ENCODE results near the gene DDX23. TPM values are rescaled to one million over a fixed set of nuclear protein-coding genes. Genes with fewer than 3 reads are reported as not detected.

Gene DDX23
- total and polyA plus RNA-seq, 12 donors, result 39.0 to 85.4 (median 66.4) TPM

DNA sequence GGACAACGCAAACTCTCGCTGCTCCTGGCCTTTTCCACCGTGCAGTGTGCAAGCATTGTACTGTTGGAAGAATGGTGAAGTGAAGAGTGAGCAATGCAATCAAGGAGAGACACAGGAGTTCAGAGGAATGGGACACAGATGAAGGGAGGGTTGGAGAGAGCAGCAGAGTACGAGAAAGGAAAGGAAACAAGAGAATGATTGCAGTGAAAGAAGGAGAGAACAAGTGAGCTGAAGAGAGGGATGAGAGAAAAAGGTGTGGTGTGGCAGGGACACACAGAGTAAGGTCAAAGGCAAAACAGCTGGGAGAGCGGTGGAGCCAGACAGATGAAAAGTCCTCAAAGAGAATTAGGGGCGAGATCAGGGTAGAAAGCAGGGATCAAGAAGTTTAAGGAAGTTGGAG lies 20.7 kb downstream of the DDX23 start:
- Histone ChIP-seq H3K27ac (no peak overlapping the region), H3K9me3 (replicated peaks in 1 of 3) (no peaks in the 10 kb centered on the region), H3K4me1 (replicated peaks in 1 of 2) (peaks cover 0 to 4% of the 10 kb centered on the region in 2 donors), H3K4me3 (no peak overlapping the region), H3K36me3 (replicated peaks in 1 of 2) (peaks cover 0 to 85% of the 10 kb centered on the region in 2 donors), H3K27me3 (no peaks in the 10 kb centered on the region)
- intact Hi-C loops (cut with DNase I), result no loop called here
- no peak for TF ChIP-seq POLR2A (IDR thresholded peaks at IDR 0.05)
- TF ChIP-seq, protein P1, sequence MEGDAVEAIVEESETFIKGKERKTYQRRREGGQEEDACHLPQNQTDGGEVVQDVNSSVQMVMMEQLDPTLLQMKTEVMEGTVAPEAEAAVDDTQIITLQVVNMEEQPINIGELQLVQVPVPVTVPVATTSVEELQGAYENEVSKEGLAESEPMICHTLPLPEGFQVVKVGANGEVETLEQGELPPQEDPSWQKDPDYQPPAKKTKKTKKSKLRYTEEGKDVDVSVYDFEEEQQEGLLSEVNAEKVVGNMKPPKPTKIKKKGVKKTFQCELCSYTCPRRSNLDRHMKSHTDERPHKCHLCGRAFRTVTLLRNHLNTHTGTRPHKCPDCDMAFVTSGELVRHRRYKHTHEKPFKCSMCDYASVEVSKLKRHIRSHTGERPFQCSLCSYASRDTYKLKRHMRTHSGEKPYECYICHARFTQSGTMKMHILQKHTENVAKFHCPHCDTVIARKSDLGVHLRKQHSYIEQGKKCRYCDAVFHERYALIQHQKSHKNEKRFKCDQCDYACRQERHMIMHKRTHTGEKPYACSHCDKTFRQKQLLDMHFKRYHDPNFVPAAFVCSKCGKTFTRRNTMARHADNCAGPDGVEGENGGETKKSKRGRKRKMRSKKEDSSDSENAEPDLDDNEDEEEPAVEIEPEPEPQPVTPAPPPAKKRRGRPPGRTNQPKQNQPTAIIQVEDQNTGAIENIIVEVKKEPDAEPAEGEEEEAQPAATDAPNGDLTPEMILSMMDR (IDR thresholded peaks at IDR 0.05), result no peak
- 76 to 83% (median 81%) methylated on average over 6 of the region's 6 CpGs for WGBS, 4 donors
- no peak for DNase-seq

DNA sequence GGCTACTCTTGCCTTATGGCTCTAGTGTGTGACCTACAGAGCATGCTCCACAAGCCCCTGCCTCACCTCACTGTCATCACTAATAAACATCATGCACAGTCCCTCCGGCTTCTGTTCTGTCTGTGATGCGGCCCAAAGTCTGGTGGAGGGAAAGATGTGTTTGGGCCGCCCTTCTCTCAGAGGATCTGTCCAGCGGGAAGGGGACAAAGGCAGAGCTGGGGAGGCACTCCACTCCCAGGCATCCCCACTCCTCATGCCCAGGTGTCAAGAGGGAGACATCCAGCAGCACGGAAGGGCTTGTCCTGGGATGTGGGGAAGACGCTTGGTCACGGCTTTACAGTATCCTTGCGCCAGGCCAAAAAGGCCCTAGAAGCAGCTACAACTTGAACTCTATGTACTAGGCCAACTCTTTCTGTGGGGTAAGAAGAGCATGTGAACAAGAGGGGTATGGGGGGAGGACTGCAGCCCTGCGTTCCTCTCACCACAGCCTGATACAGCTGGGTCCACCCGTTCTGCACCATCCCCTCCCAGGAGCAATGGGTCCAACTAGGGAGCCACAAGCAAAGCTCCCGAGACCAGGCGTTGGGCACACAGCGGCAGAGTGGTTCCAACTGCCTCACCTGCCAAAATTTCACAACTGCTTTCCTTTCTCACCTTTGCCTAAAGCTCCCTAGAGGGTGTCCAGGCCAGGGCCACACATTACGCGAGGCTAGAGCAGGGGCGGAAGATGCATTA lies 23.0 kb downstream of the DDX23 start:
- Histone ChIP-seq H3K4me1 (replicated peaks in 1 of 2) (peaks cover 0 to 4% of the 10 kb centered on the region in 2 donors), H3K36me3 (replicated peaks in 1 of 2) (peaks cover 0 to 63% of the 10 kb centered on the region in 2 donors), H3K4me3 (no peak overlapping the region), H3K27ac (no peak overlapping the region), H3K27me3 (no peaks in the 10 kb centered on the region), H3K9me3 (replicated peaks in 1 of 3) (no peaks in the 10 kb centered on the region)
- DNase-seq, result no peak
- WGBS, 4 donors, result 93 to 98% (median 94%) methylated on average over 13 to 16 of the region's 16 CpGs
- TF ChIP-seq, protein P1 (IDR thresholded peaks at IDR 0.05), result no peak
- TF ChIP-seq POLR2A (IDR thresholded peaks at IDR 0.05), result no peak
- intact Hi-C loops (cut with DNase I), result no loop called here

DNA sequence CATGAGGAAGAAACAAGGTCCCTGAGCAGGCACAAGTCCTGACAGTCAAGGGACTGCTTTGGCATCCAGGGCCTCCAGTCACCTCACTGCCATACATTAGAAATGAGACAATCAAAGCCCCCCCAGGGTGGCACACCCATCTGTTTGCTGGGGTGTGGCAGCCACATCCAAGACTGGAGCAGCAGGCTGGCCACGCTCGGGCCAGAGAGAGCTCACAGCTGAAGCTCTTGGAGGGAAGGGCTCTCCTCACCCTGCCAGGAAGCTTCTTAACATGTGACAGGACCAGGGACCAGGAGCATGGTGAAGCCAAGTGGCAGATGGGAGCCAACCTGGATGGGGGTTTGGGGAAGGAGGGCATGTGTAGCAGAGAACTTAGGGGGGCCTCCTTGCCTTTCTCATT lies 23.7 kb downstream of the DDX23 start:
- no peak overlapping the region for H3K27ac ChIP-seq
- DNase-seq, result no peak
- H3K36me3 ChIP-seq (replicated peaks in 1 of 2), result peaks cover 0 to 56% of the 10 kb centered on the region in 2 donors
- 66 to 96% (median 78%) methylated on average over 2 of the region's 2 CpGs for WGBS, 4 donors
- no peaks in the 10 kb centered on the region for H3K27me3 ChIP-seq
- H3K4me1 ChIP-seq (replicated peaks in 1 of 2), result peaks cover 0 to 4% of the 10 kb centered on the region in 2 donors
- no peaks in the 10 kb centered on the region for H3K9me3 ChIP-seq (replicated peaks in 1 of 3)
- TF ChIP-seq POLR2A (IDR thresholded peaks at IDR 0.05), result no peak
- TF ChIP-seq, protein P1 (IDR thresholded peaks at IDR 0.05), result no peak
- no peak overlapping the region for H3K4me3 ChIP-seq
- intact Hi-C loops (cut with DNase I), result no loop called here

DNA sequence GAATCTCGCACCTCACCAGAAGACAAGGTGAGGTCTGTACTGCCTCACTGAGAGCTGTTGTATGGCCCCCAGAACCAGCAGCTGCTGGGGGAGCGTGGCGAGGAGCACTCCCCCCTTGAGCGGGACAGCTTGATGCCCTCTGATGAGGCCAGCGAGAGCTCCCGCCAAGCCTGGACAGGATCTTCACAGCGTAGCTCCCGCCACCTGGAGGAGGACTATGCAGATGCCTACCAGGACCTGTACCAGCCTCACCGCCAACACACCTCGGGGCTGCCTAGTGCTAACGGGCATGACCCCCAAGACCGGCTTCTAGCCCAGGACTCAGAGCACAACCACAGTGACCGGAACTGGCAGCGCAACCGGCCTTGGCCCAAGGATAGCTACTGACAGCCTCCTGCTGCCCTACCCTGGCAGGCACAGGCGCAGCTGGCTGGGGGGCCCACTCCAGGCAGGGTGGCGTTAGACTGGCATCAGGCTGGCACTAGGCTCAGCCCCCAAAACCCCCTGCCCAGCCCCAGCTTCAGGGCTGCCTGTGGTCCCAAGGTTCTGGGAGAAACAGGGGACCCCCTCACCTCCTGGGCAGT lies 24.4 kb downstream of the DDX23 start:
- Histone ChIP-seq H3K4me1 (replicated peaks in 1 of 2) (peaks cover 0 to 4% of the 10 kb centered on the region in 2 donors), H3K4me3 (no peak overlapping the region), H3K9me3 (replicated peaks in 1 of 3) (no peaks in the 10 kb centered on the region), H3K27ac (no peak overlapping the region), H3K27me3 (no peaks in the 10 kb centered on the region), H3K36me3 (replicated peaks in 1 of 2) (peaks cover 0 to 49% of the 10 kb centered on the region in 2 donors)
- WGBS, 4 donors, result 62 to 90% (median 78%) methylated on average over 1 to 17 of the region's 17 CpGs
- intact Hi-C loops (cut with DNase I), result no loop called here
- DNase-seq, result peak in 3 of 7 donors; percentile 33 to 35 (median 35)
- TF ChIP-seq POLR2A (IDR thresholded peaks at IDR 0.05), result no peak
- TF ChIP-seq, protein P1 (IDR thresholded peaks at IDR 0.05), result no peak
